Activated CD4-positive, alpha-beta T cell treated with anti-CD3 and anti-CD28 coated beads for 36 hours (primary cell): ENCODE results near the gene WIPF1. TPM values are rescaled to one million over a fixed set of nuclear protein-coding genes. Genes with fewer than 3 reads are reported as not detected.

Experiments
- ATAC-seq: fragments of 200-7000 bp; cut with Tn5 transposase; one replicate; pipeline ENCODE4 v1.10.0; 2021; ENCODE audit warnings: mild to moderate bottlenecking, moderate library complexity
- CTCF ChIA-PET: fragments of 350-600 bp; sonication (Branson Sonifier 250); formaldehyde crosslinking; loops from one replicate; lab custom pipeline; 2021; ENCODE audit warnings: antibody characterized with exemption; lab: Charles Lee
- POLR2A ChIA-PET: fragments of 350-600 bp; sonication (Branson Sonifier 250); formaldehyde crosslinking; loops from one replicate; lab custom pipeline; 2021; ENCODE audit warnings: antibody characterized with exemption, inconsistent platforms; lab: Charles Lee
- DNase-seq: peaks from one replicate; pipeline ENCODE4 v3.0.0-alpha.2; 2020
- H3K27ac Mint-ChIP-seq: one replicate; pipeline ENCODE4 v1.8.0; 2021; ENCODE audit warnings: mixed read lengths
- H3K27me3 Mint-ChIP-seq: one replicate; pipeline ENCODE4 v1.8.0; 2021; ENCODE audit warnings: mixed read lengths
- H3K36me3 Mint-ChIP-seq: one replicate; pipeline ENCODE4 v1.8.0; 2021; ENCODE audit warnings: low read depth, mixed read lengths
- H3K4me1 Mint-ChIP-seq: one replicate; pipeline ENCODE4 v1.8.0; 2021; ENCODE audit warnings: mixed read lengths
- H3K4me3 Mint-ChIP-seq: one replicate; pipeline ENCODE4 v1.8.0; 2021; ENCODE audit warnings: mild to moderate bottlenecking, moderate library complexity, mixed read lengths
- H3K9me3 Mint-ChIP-seq: one replicate; pipeline ENCODE4 v1.8.0; 2021; ENCODE audit warnings: low read depth, mixed read lengths
- intact Hi-C, 2 experiments: fragments of 100-400 bp; cut with DNase I in 1 of 2; cut with micrococcal nuclease in 1 of 2; formaldehyde crosslinking; loops; one replicate each; pipeline versions ENCODE4 v1.14.2 to v1.15.1; 2022 to 2024; cut with DNase I, micrococcal nuclease
- total RNA-seq, 2 experiments: library from RNA; stranded (reverse); gene quantifications; one replicate each; pipeline ENCODE4 v1.2.3, GENCODE V29; 2021

The WIPF1 gene
- total RNA-seq, 2 experiments from 2014 or later = 161 to 188 TPM

GRCh38 chr2:174610243-174610995 is 12.8 kb upstream of the WIPF1 start:
- CTCF ChIA-PET = interaction anchor here (0.6 to 3.6 kb wide), 16 partner anchors 9 to 152 kb away, joined by 3 to 17 read pairs (median 4); partner anchors contain the start of gene WIPF1
- DNase-seq (no peak), ATAC-seq (no peak)
- POLR2A ChIA-PET = interaction anchor here (1.0 to 1.8 kb wide), 3 partner anchors 14 to 21 kb away, joined by 4 to 5 read pairs (median 5); partner anchors contain the start of gene WIPF1
- H3K4me3 Mint-ChIP-seq = peak overlapping the region; percentile 28
- H3K9me3 Mint-ChIP-seq = no peaks in the 10 kb centered on the region
- peaks cover 42% of the 10 kb centered on the region for H3K36me3 Mint-ChIP-seq
- intact Hi-C loops = no loop called here
- H3K27ac Mint-ChIP-seq = peak overlapping the region; percentile 99
- H3K27me3 Mint-ChIP-seq = no peaks in the 10 kb centered on the region
- peaks cover 93% of the 10 kb centered on the region for H3K4me1 Mint-ChIP-seq

GRCh38 chr2:174609261-174609660 is 11.7 kb upstream of the WIPF1 start:
- Mint-ChIP-seq H3K4me1 (peaks cover 94% of the 10 kb centered on the region), H3K27me3 (no peaks in the 10 kb centered on the region), H3K4me3 (no peak overlapping the region), H3K36me3 (peaks cover 41% of the 10 kb centered on the region), H3K9me3 (no peaks in the 10 kb centered on the region), H3K27ac (peak overlapping the region; percentile 99)
- ChIA-PET POLR2A (interaction anchor here (0.8 to 1.8 kb wide), 4 partner anchors 13 to 73 kb away, joined by 3 to 9 read pairs (median 7); partner anchors contain the start of gene WIPF1), CTCF (interaction anchor here (0.7 to 2.5 kb wide), 15 partner anchors 8 to 125 kb away, joined by 3 to 17 read pairs (median 4); no protein-coding TSS in a partner anchor)
- DNase-seq (no peak), ATAC-seq (no peak)
- intact Hi-C loops = no loop called here

- Mint-ChIP-seq H3K4me1 (peaks cover 90% of the 10 kb centered on the region), H3K27me3 (no peaks in the 10 kb centered on the region), H3K27ac (peak overlapping the region; percentile 99), H3K4me3 (no peak overlapping the region), H3K36me3 (peaks cover 37% of the 10 kb centered on the region), H3K9me3 (no peaks in the 10 kb centered on the region)
- peak; percentile 46 for ATAC-seq
- ChIA-PET POLR2A (interaction anchor here (0.8 to 1.8 kb wide), 5 partner anchors 9 to 73 kb away, joined by 3 to 9 read pairs (median 5); partner anchors contain the start of gene WIPF1), CTCF (interaction anchor here (0.8 to 2.1 kb wide), 12 partner anchors 12 to 125 kb away, joined by 3 to 7 read pairs (median 4); no protein-coding TSS in a partner anchor)
- intact Hi-C loops = loop anchor here (1.0 kb wide), 7 partner anchors 8 to 74 kb away; no protein-coding TSS in a partner anchor
- no peak for DNase-seq
These were observed 11.2 kb upstream of the WIPF1 start for GRCh38 chr2:174608866-174609214.

- ATAC-seq = peak; percentile 82
- peak overlapping the region; percentile 99 for H3K27ac Mint-ChIP-seq
These were observed 10.6 kb upstream of the WIPF1 start for GRCh38 chr2:174607989-174608865.

GRCh38 chr2:174607584-174607983 is 10.0 kb upstream of the WIPF1 start:
- Mint-ChIP-seq H3K36me3 (peaks cover 34% of the 10 kb centered on the region), H3K27ac (peak overlapping the region; percentile 99), H3K27me3 (no peaks in the 10 kb centered on the region), H3K9me3 (no peaks in the 10 kb centered on the region), H3K4me1 (peaks cover 90% of the 10 kb centered on the region), H3K4me3 (peak overlapping the region; percentile 25)
- no peak for ATAC-seq
- DNase-seq = no peak
- ChIA-PET POLR2A (interaction anchor here (1.6 kb wide), 1 partner anchor 11 kb away, joined by 9 read pairs; the partner anchor contains the start of gene WIPF1), CTCF (interaction anchor here (0.6 to 1.6 kb wide), 6 partner anchors 12 to 82 kb away, joined by 3 to 4 read pairs (median 3); no protein-coding TSS in a partner anchor)
- intact Hi-C loops = no loop called here

More at GRCh38 chr2:174607989-174608865, 10.6 kb upstream of the WIPF1 start:
- Mint-ChIP-seq H3K4me1 (peaks cover 90% of the 10 kb centered on the region), H3K27me3 (no peaks in the 10 kb centered on the region), H3K9me3 (no peaks in the 10 kb centered on the region), H3K4me3 (peak overlapping the region; percentile 25), H3K36me3 (peaks cover 34% of the 10 kb centered on the region)
- intact Hi-C loops = loop anchor here (1.0 kb wide), 7 partner anchors 8 to 75 kb away; no protein-coding TSS in a partner anchor
- ChIA-PET CTCF (interaction anchor here (0.6 to 2.1 kb wide), 12 partner anchors 13 to 124 kb away, joined by 3 to 7 read pairs (median 4); no protein-coding TSS in a partner anchor), POLR2A (interaction anchor here (0.8 to 1.8 kb wide), 5 partner anchors 8 to 74 kb away, joined by 3 to 9 read pairs (median 5); partner anchors contain the start of gene WIPF1)
- DNase-seq = peak; percentile 70

GRCh38 chr2:174606336-174606735 is 8.7 kb upstream of the WIPF1 start:
- H3K4me1 Mint-ChIP-seq = peaks cover 92% of the 10 kb centered on the region
- H3K27me3 Mint-ChIP-seq = no peaks in the 10 kb centered on the region
- ATAC-seq = peak; percentile 51
- H3K36me3 Mint-ChIP-seq = peaks cover 30% of the 10 kb centered on the region
- peak overlapping the region; percentile 21 for H3K4me3 Mint-ChIP-seq
- CTCF ChIA-PET = interaction anchor here (1.0 to 2.7 kb wide), 9 partner anchors 10 to 143 kb away, joined by 3 to 11 read pairs (median 4); no protein-coding TSS in a partner anchor
- H3K27ac Mint-ChIP-seq = peak overlapping the region; percentile 94
- H3K9me3 Mint-ChIP-seq = no peaks in the 10 kb centered on the region
- peak; percentile 71 for DNase-seq
- POLR2A ChIA-PET = no interaction called here
- intact Hi-C loops = no loop called here

GRCh38 chr2:174605687-174606086 is 8.1 kb upstream of the WIPF1 start:
- Mint-ChIP-seq H3K4me3 (peak overlapping the region; percentile 21), H3K36me3 (peaks cover 28% of the 10 kb centered on the region), H3K4me1 (peaks cover 91% of the 10 kb centered on the region), H3K27me3 (no peaks in the 10 kb centered on the region), H3K9me3 (no peaks in the 10 kb centered on the region), H3K27ac (peak overlapping the region; percentile 94)
- POLR2A ChIA-PET = no interaction called here
- DNase-seq (no peak), ATAC-seq (no peak)
- CTCF ChIA-PET = interaction anchor here (1.0 to 2.7 kb wide), 9 partner anchors 10 to 143 kb away, joined by 3 to 11 read pairs (median 5); no protein-coding TSS in a partner anchor
- intact Hi-C loops = loop anchor here (1.0 kb wide), 1 partner anchor 83 kb away; no protein-coding TSS in a partner anchor

GRCh38 chr2:174603280-174603679 is 5.7 kb upstream of the WIPF1 start:
- Mint-ChIP-seq H3K4me1 (peaks cover 91% of the 10 kb centered on the region), H3K27ac (peak overlapping the region; percentile 84), H3K27me3 (no peaks in the 10 kb centered on the region), H3K4me3 (no peak overlapping the region), H3K9me3 (peaks cover 5% of the 10 kb centered on the region), H3K36me3 (peaks cover 32% of the 10 kb centered on the region)
- intact Hi-C loops = loop anchor here (1.0 to 5.0 kb wide), 4 partner anchors 25 to 149 kb away; no protein-coding TSS in a partner anchor
- DNase-seq (peak; percentile 78), ATAC-seq (peak; percentile 63)
- ChIA-PET POLR2A (interaction anchor here (0.7 to 1.0 kb wide), 2 partner anchors 9 to 53 kb away, joined by 3 to 5 read pairs; no protein-coding TSS in a partner anchor), CTCF (interaction anchor here (0.6 to 5.3 kb wide), 26 partner anchors 10 to 191 kb away, joined by 3 to 41 read pairs (median 5); no protein-coding TSS in a partner anchor)

- H3K27me3 Mint-ChIP-seq = no peaks in the 10 kb centered on the region
- CTCF ChIA-PET = interaction anchor here (0.8 to 5.3 kb wide), 24 partner anchors 9 to 139 kb away, joined by 3 to 41 read pairs (median 5); no protein-coding TSS in a partner anchor
- H3K27ac Mint-ChIP-seq = peak overlapping the region; percentile 84
- no peak overlapping the region for H3K4me3 Mint-ChIP-seq
- DNase-seq (no peak), ATAC-seq (no peak)
- H3K9me3 Mint-ChIP-seq = peaks cover 5% of the 10 kb centered on the region
- intact Hi-C loops = loop anchor here (1.0 to 5.0 kb wide), 4 partner anchors 24 to 150 kb away; no protein-coding TSS in a partner anchor
- peaks cover 32% of the 10 kb centered on the region for H3K36me3 Mint-ChIP-seq
- POLR2A ChIA-PET = interaction anchor here (0.7 to 1.0 kb wide), 2 partner anchors 8 to 52 kb away, joined by 3 to 5 read pairs; no protein-coding TSS in a partner anchor
- H3K4me1 Mint-ChIP-seq = peaks cover 91% of the 10 kb centered on the region
These were observed 5.1 kb upstream of the WIPF1 start for GRCh38 chr2:174602745-174603144.

GRCh38 chr2:174600349-174600748 is 2.7 kb upstream of the WIPF1 start:
- DNase-seq = no peak

More at GRCh38 chr2:174600349-174600748, 2.7 kb upstream of the WIPF1 start:
- H3K4me1 Mint-ChIP-seq = peaks cover 78% of the 10 kb centered on the region
- ChIA-PET POLR2A (interaction anchor here (0.7 to 1.4 kb wide), 3 partner anchors 8 to 116 kb away, joined by 3 to 5 read pairs (median 4); no protein-coding TSS in a partner anchor), CTCF (interaction anchor here (0.6 to 5.3 kb wide), 9 partner anchors 10 to 106 kb away, joined by 3 to 41 read pairs (median 4); no protein-coding TSS in a partner anchor)
- intact Hi-C loops = loop anchor here (1.0 to 5.0 kb wide), 2 partner anchors 8 to 152 kb away; no protein-coding TSS in a partner anchor
- H3K4me3 Mint-ChIP-seq = no peak overlapping the region
- peaks cover 5% of the 10 kb centered on the region for H3K9me3 Mint-ChIP-seq
- peaks cover 33% of the 10 kb centered on the region for H3K36me3 Mint-ChIP-seq
- no peaks in the 10 kb centered on the region for H3K27me3 Mint-ChIP-seq
- ATAC-seq = peak; percentile 30
- peak overlapping the region; percentile 97 for H3K27ac Mint-ChIP-seq
